ENCODE data around the gene DOK6.
A peak's percentile ranks its signal among the peaks of the same experiment; 100 is the strongest.

The DOK6 gene

GRCh38 chr18:69539404-69539803 is 138.7 kb downstream of the DOK6 start:
- DNase-seq (ENCODE audit: low spot score), result no peak

GRCh38 chr18:69556228-69556627 is 155.5 kb downstream of the DOK6 start:
- DNase-seq (ENCODE audit: low spot score), result no peak

- DNase-seq (ENCODE audit: low spot score), result no peak
Measured at GRCh38 chr18:69557282-69557681, 156.6 kb downstream of the DOK6 start.

- no peak for DNase-seq (ENCODE audit: low spot score)
Measured at GRCh38 chr18:69558052-69558451, 157.4 kb downstream of the DOK6 start.

GRCh38 chr18:69559604-69560003 is 158.9 kb downstream of the DOK6 start:
- DNase-seq (ENCODE audit: low spot score), result no peak

- DNase-seq (ENCODE audit: low spot score), result no peak
Measured at GRCh38 chr18:69564602-69565001, 163.9 kb downstream of the DOK6 start.

GRCh38 chr18:69567813-69568488 is 167.3 kb downstream of the DOK6 start:
- no peak for DNase-seq (ENCODE audit: low spot score)

- no peak for DNase-seq (ENCODE audit: low spot score)
Measured at GRCh38 chr18:69569133-69569532, 168.4 kb downstream of the DOK6 start.

- no peak for DNase-seq (ENCODE audit: low spot score)
Measured at GRCh38 chr18:69574401-69574800, 173.7 kb downstream of the DOK6 start.

GRCh38 chr18:69580107-69580506 is 179.4 kb downstream of the DOK6 start:
- peak; percentile 3 for DNase-seq (ENCODE audit: low spot score)

GRCh38 chr18:69584429-69584828 is 183.7 kb downstream of the DOK6 start:
- no peak for DNase-seq (ENCODE audit: low spot score)

GRCh38 chr18:69585696-69586095 is 185.0 kb downstream of the DOK6 start:
- no peak for DNase-seq (ENCODE audit: low spot score)

- no peak for DNase-seq (ENCODE audit: low spot score)
Measured at GRCh38 chr18:69586537-69586936, 185.8 kb downstream of the DOK6 start.

GRCh38 chr18:69588301-69588700 is 187.6 kb downstream of the DOK6 start:
- DNase-seq (ENCODE audit: low spot score), result no peak

GRCh38 chr18:69590150-69590549 is 189.5 kb downstream of the DOK6 start:
- DNase-seq (ENCODE audit: low spot score), result no peak

- DNase-seq (ENCODE audit: low spot score), result no peak
Measured at GRCh38 chr18:69596345-69596744, 195.7 kb downstream of the DOK6 start.

- no peak for DNase-seq (ENCODE audit: low spot score)
Measured at GRCh38 chr18:69597561-69597960, 196.9 kb downstream of the DOK6 start.

- no peak for DNase-seq (ENCODE audit: low spot score)
Measured at GRCh38 chr18:69599377-69599776, 198.7 kb downstream of the DOK6 start.

GRCh38 chr18:69612242-69612641 is 211.6 kb downstream of the DOK6 start:
- no peak for DNase-seq (ENCODE audit: low spot score)

- no peak for DNase-seq (ENCODE audit: low spot score)
Measured at GRCh38 chr18:69616114-69616513, 215.4 kb downstream of the DOK6 start.

GRCh38 chr18:69617408-69617807 is 216.7 kb downstream of the DOK6 start:
- DNase-seq (ENCODE audit: low spot score), result no peak

- no peak for DNase-seq (ENCODE audit: low spot score)
Measured at GRCh38 chr18:69617888-69618287, 217.2 kb downstream of the DOK6 start.

GRCh38 chr18:69622184-69622583 is 221.5 kb downstream of the DOK6 start:
- DNase-seq (ENCODE audit: low spot score), result no peak

- no peak for DNase-seq (ENCODE audit: low spot score)
Measured at GRCh38 chr18:69622961-69623360, 222.3 kb downstream of the DOK6 start.

GRCh38 chr18:69626171-69626570 is 225.5 kb downstream of the DOK6 start:
- DNase-seq (ENCODE audit: low spot score), result no peak
